Liver (tissue), 9 donors: ENCODE results near the gene SPEN. TPM values are rescaled to one million over a fixed set of nuclear protein-coding genes. Genes with fewer than 3 reads are reported as not detected.
"Not testable (repeated sequence)": the region's sequence is repeated elsewhere in the genome, so short reads cannot be mapped to it uniquely, and the experiment has no call there.

ENCODE experiments used
- DNase-seq: peaks from one replicate; pipeline ENCODE4 v3.0.0-alpha.2; 2017; ENCODE audit warnings: low spot score
- H3K27ac ChIP-seq, 2 donors: one replicate each; pipeline ENCODE4 v1.7.0; 2013; ENCODE audit warnings: inconsistent platforms in 2 of 2, low read length in 2 of 2, control low read depth in 1 of 2, low read depth in 1 of 2, mild to moderate bottlenecking in 1 of 2
- H3K27me3 ChIP-seq, 4 donors: one replicate each; pipeline versions ENCODE4 v1.6.1 to v1.7.0; 2013; ENCODE audit warnings: low read length in 3 of 4, inconsistent platforms in 1 of 4, mild to moderate bottlenecking in 1 of 4, moderate library complexity in 1 of 4; ENCODE audit not compliant: control insufficient read depth in 4 of 4, insufficient read depth in 4 of 4
- H3K36me3 ChIP-seq, 4 donors: one replicate each; pipeline versions ENCODE4 v1.6.1 to v1.7.0; 2013; ENCODE audit warnings: low read length in 3 of 4, mild to moderate bottlenecking in 3 of 4, low read depth in 1 of 4, moderate library complexity in 1 of 4; ENCODE audit not compliant: control insufficient read depth in 4 of 4, insufficient read depth in 3 of 4
- H3K4me1 ChIP-seq, 4 donors: one replicate each; pipeline versions ENCODE4 v1.6.1 to v1.7.0; 2013; ENCODE audit warnings: low read length in 3 of 4, mild to moderate bottlenecking in 3 of 4, moderate library complexity in 1 of 4; ENCODE audit not compliant: control insufficient read depth in 4 of 4, insufficient read depth in 4 of 4
- H3K4me3 ChIP-seq, 3 donors: one replicate each; pipeline versions ENCODE4 v1.6.1 to v1.7.0; 2013; ENCODE audit warnings: low read length in 3 of 3, control low read depth in 1 of 3, low read depth in 1 of 3, mild to moderate bottlenecking in 1 of 3
- H3K9ac ChIP-seq, 2 donors: one replicate each; pipeline ENCODE4 v1.7.0; 2013; ENCODE audit warnings: low read length in 2 of 2, mild to moderate bottlenecking in 2 of 2, moderate library complexity in 2 of 2, control low read depth in 1 of 2, low read depth in 1 of 2
- H3K9me3 ChIP-seq, 4 donors: one replicate each; pipeline versions ENCODE4 v1.6.1 to v1.7.0; 2013; ENCODE audit warnings: low read length in 3 of 4; ENCODE audit not compliant: control insufficient read depth in 4 of 4
- ATF3 ChIP-seq: IDR thresholded peaks from 2 replicates; pipeline ENCODE4 v1.6.1; 2016; ENCODE audit warnings: antibody characterized with exemption
- EGR1 ChIP-seq, 2 donors: IDR thresholded peaks; 2 replicates each; pipeline ENCODE4 v1.6.1; 2016 to 2018; ENCODE audit warnings: antibody characterized with exemption in 2 of 2, low read depth in 2 of 2
- FOXA2 ChIP-seq: IDR thresholded peaks from 2 replicates; pipeline ENCODE4 v1.6.1; 2016; ENCODE audit warnings: antibody characterized with exemption
- HNF4A ChIP-seq, 2 donors: conservative IDR thresholded peaks; 2 replicates each; pipeline ENCODE4 v1.6.1; 2016; ENCODE audit warnings: antibody characterized with exemption in 2 of 2, mild to moderate bottlenecking in 2 of 2
- HNF4G ChIP-seq: IDR thresholded peaks from 2 replicates; pipeline ENCODE4 v1.6.1; 2016; ENCODE audit warnings: antibody characterized with exemption
- NR2F2 ChIP-seq: IDR thresholded peaks from 2 replicates; pipeline ENCODE4 v1.6.1; 2016; ENCODE audit warnings: antibody characterized with exemption
- RAD21 ChIP-seq, 2 donors: IDR thresholded peaks; 2 replicates each; pipeline ENCODE4 v1.6.1; 2016; ENCODE audit warnings: antibody characterized with exemption in 2 of 2, mild to moderate bottlenecking in 2 of 2
- SP1 ChIP-seq: IDR thresholded peaks from 2 replicates; pipeline ENCODE4 v1.6.1; 2018; ENCODE audit warnings: antibody characterized with exemption, mild to moderate bottlenecking
- TAF1 ChIP-seq: conservative IDR thresholded peaks from 2 replicates; pipeline ENCODE4 v1.6.1; 2016; ENCODE audit warnings: antibody characterized with exemption, mild to moderate bottlenecking
- YY1 ChIP-seq: IDR thresholded peaks from 2 replicates; pipeline ENCODE4 v1.6.1; 2016; ENCODE audit warnings: antibody characterized with exemption, mild to moderate bottlenecking
- WGBS: extraction: QIAGEN DNeasy Blood & Tissue Kit; methylation state at CpG from one replicate; pipeline ENCODE4 v1.1.7; 2013; 5-methylcytosine and 5-hydroxymethylcytosine counted together
- polyA plus RNA-seq, 2 donors: library from polyadenylated mRNA; stranded (reverse) in 1 of 2; unstranded in 1 of 2; fragments of 200-250 nt in 1 of 2; fragments of >200 nt in 1 of 2; fragmentation: Nextera tagmentation in 1 of 2; extraction: Ambion mirVana in 1 of 2; gene quantifications; one replicate each; pipeline versions ENCODE4 v1.2.1 to v1.2.3, GENCODE V29; 2013 to 2015
- total RNA-seq, 2 donors: library from RNA; depleted of rRNA; stranded (reverse); fragments of >200 nt; gene quantifications; one replicate each; pipeline ENCODE4 v1.2.3, GENCODE V29; 2014
- TF ChIP-seq, protein P1 (sequence below): IDR thresholded peaks from 2 replicates; pipeline ENCODE4 v1.6.1; 2016; ENCODE audit warnings: antibody characterized with exemption
- TF ChIP-seq, protein P2 (sequence below): IDR thresholded peaks from 2 replicates; pipeline ENCODE4 v1.6.1; 2016; ENCODE audit warnings: antibody characterized with exemption
- TF ChIP-seq, protein P3 (sequence below): fragments of 150-350 bp; IDR thresholded peaks from 2 replicates; pipeline ENCODE4 v1.5.1; 2017; ENCODE audit warnings: improper control_type of control experiment, low read depth, low read length; ENCODE audit not compliant: missing input control
- TF ChIP-seq, protein P4 (sequence below): IDR thresholded peaks from 2 replicates; pipeline ENCODE4 v1.6.1; 2016; ENCODE audit warnings: antibody characterized with exemption, mild to moderate bottlenecking
- donor health status: healthy.
- donor health status: healthy.
- donor health status: healthy.
- donor health status: healthy.
- donor health status: healthy.

Gene SPEN
- total and polyA plus RNA-seq, 4 donors = 7.4 to 29.4 (median 15.2) TPM

- no peak overlapping the region for H3K27ac ChIP-seq
- H3K27me3 ChIP-seq = no peaks in the 10 kb centered on the region
- H3K4me3 ChIP-seq = no peak overlapping the region
- H3K9me3 ChIP-seq = no peaks in the 10 kb centered on the region
- no peaks in the 10 kb centered on the region for H3K36me3 ChIP-seq
- TF ChIP-seq FOXA2 (no peak), HNF4A (conservative IDR thresholded peaks at IDR 0.05) (peak in 1 of 2 donors; percentile 6)
- peaks cover 0 to 6% (median 0%) of the 10 kb centered on the region in 4 donors for H3K4me1 ChIP-seq
- no peak for DNase-seq
- H3K9ac ChIP-seq = no peak overlapping the region
Observed at GRCh38 chr1:15825800-15826199, 21.7 kb upstream of the SPEN start.

DNA sequence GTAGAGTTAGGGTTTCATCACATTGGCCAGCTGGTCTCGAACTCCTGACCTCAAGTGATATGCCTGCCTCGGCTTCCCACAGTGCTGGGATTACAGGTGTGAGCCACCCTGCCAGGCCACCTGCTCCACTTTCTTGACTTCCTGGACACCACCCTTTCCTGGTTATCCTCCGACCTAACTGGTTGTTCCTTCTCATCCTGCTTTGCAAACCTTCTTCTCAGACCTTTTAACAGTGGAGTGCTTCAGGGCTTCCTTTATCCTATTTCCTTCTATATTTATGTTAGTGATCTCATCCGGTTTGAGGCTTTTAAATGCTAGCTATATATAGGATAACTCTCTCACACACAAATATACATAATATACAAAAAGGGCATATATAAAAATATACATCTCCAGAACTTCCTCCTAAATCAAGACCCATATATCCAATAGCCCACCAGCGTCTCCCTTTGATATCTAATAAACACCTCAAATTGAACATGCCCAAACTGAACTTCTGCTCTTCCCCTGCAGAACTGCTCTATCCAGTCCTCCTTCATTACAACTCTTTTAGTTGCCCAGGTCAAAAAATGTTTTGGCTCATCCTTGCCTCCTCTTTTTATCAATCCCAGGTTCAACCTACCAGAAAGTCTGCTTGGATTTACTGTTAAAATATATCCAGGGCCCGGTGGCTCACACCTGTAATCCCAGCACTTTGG lies 20.5 kb upstream of the SPEN start:
- H3K4me1 ChIP-seq = peaks cover 0 to 7% (median 0%) of the 10 kb centered on the region in 4 donors
- WGBS = 83% methylated on average over 6 of the region's 6 CpGs

DNA sequence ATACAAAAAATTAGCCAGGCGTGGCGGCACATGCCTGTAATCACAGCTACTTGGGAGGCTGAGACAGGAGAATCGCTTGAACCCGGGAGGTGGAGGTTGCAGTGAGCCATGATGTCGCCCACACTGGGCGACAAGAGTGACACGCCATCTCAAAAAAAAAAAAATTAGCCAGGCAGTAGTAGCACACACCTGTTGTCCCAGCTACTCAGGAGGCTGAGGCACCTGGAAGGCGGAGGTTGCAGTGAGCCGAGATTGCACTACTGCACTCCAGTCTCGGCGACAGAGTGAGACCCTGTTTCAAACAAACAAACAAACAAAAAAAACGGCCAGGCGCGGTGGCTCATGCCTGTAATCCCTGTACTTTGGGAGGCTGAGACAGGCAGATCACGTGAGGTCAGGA lies 19.9 kb upstream of the SPEN start:
- H3K36me3 ChIP-seq, H3K9me3 ChIP-seq, H3K27ac ChIP-seq, H3K4me3 ChIP-seq, H3K4me1 ChIP-seq, DNase-seq, H3K27me3 ChIP-seq, H3K9ac ChIP-seq: not testable (repeated sequence)
- WGBS = 96% methylated on average over 15 of the region's 15 CpGs

More for the DNA sequence above, 20.5 kb upstream of the SPEN start:
- H3K9me3 ChIP-seq = no peaks in the 10 kb centered on the region
- H3K4me3 ChIP-seq = no peak overlapping the region
- H3K9ac ChIP-seq = no peak overlapping the region
- no peak for DNase-seq
- no peaks in the 10 kb centered on the region for H3K27me3 ChIP-seq
- no peaks in the 10 kb centered on the region for H3K36me3 ChIP-seq
- no peak overlapping the region for H3K27ac ChIP-seq
- TF ChIP-seq NR2F2 (no peak), FOXA2 (no peak), SP1 (no peak), HNF4G (no peak), TAF1 (no peak), YY1 (no peak), RAD21 (IDR thresholded peaks at IDR 0.05) (no peak), EGR1 (IDR thresholded peaks at IDR 0.05; ENCODE audit: low read depth in 2 of 2) (no peak), ATF3 (no peak)
- TF ChIP-seq, protein P1, sequence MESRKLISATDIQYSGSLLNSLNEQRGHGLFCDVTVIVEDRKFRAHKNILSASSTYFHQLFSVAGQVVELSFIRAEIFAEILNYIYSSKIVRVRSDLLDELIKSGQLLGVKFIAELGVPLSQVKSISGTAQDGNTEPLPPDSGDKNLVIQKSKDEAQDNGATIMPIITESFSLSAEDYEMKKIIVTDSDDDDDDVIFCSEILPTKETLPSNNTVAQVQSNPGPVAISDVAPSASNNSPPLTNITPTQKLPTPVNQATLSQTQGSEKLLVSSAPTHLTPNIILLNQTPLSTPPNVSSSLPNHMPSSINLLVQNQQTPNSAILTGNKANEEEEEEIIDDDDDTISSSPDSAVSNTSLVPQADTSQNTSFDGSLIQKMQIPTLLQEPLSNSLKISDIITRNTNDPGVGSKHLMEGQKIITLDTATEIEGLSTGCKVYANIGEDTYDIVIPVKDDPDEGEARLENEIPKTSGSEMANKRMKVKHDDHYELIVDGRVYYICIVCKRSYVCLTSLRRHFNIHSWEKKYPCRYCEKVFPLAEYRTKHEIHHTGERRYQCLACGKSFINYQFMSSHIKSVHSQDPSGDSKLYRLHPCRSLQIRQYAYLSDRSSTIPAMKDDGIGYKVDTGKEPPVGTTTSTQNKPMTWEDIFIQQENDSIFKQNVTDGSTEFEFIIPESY = no peak
- TF ChIP-seq, protein P2, sequence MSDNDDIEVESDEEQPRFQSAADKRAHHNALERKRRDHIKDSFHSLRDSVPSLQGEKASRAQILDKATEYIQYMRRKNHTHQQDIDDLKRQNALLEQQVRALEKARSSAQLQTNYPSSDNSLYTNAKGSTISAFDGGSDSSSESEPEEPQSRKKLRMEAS = no peak
- TF ChIP-seq, protein P3, sequence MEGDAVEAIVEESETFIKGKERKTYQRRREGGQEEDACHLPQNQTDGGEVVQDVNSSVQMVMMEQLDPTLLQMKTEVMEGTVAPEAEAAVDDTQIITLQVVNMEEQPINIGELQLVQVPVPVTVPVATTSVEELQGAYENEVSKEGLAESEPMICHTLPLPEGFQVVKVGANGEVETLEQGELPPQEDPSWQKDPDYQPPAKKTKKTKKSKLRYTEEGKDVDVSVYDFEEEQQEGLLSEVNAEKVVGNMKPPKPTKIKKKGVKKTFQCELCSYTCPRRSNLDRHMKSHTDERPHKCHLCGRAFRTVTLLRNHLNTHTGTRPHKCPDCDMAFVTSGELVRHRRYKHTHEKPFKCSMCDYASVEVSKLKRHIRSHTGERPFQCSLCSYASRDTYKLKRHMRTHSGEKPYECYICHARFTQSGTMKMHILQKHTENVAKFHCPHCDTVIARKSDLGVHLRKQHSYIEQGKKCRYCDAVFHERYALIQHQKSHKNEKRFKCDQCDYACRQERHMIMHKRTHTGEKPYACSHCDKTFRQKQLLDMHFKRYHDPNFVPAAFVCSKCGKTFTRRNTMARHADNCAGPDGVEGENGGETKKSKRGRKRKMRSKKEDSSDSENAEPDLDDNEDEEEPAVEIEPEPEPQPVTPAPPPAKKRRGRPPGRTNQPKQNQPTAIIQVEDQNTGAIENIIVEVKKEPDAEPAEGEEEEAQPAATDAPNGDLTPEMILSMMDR = no peak
- TF ChIP-seq, protein P4, sequence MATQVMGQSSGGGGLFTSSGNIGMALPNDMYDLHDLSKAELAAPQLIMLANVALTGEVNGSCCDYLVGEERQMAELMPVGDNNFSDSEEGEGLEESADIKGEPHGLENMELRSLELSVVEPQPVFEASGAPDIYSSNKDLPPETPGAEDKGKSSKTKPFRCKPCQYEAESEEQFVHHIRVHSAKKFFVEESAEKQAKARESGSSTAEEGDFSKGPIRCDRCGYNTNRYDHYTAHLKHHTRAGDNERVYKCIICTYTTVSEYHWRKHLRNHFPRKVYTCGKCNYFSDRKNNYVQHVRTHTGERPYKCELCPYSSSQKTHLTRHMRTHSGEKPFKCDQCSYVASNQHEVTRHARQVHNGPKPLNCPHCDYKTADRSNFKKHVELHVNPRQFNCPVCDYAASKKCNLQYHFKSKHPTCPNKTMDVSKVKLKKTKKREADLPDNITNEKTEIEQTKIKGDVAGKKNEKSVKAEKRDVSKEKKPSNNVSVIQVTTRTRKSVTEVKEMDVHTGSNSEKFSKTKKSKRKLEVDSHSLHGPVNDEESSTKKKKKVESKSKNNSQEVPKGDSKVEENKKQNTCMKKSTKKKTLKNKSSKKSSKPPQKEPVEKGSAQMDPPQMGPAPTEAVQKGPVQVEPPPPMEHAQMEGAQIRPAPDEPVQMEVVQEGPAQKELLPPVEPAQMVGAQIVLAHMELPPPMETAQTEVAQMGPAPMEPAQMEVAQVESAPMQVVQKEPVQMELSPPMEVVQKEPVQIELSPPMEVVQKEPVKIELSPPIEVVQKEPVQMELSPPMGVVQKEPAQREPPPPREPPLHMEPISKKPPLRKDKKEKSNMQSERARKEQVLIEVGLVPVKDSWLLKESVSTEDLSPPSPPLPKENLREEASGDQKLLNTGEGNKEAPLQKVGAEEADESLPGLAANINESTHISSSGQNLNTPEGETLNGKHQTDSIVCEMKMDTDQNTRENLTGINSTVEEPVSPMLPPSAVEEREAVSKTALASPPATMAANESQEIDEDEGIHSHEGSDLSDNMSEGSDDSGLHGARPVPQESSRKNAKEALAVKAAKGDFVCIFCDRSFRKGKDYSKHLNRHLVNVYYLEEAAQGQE = no peak
